HFF-Myc (cell line): ENCODE results near the gene HDAC1.

Source experiments
- DNase-seq: peaks from one replicate; pipeline ENCODE4 v3.0.0-alpha.2; 2011; ENCODE audit warnings: low read depth; ENCODE audit errors: extremely low read depth
- H3K4me3 ChIP-seq: replicated peaks from 2 replicates; pipeline ENCODE4 v1.5.1; 2011; ENCODE audit warnings: low read depth, mild to moderate bottlenecking, control low read depth, low read length
- CTCF ChIP-seq: IDR thresholded peaks from 2 replicates; pipeline ENCODE4 v1.5.1; 2012; ENCODE audit warnings: mild to moderate bottlenecking, low read depth, low read length, control low read depth; ENCODE audit errors: missing control alignments

Gene HDAC1

GRCh38 chr1:32335790-32336590, 44.1 kb downstream of the HDAC1 start, which contains the start of gene MARCKSL1:
TSS of gene MARCKSL1 (minus strand) at chr1:32336233. CDS start at chr1:32336033, 200 bp downstream.
- TF ChIP-seq CTCF: no peak
- H3K4me3 ChIP-seq: peak within 1 kb of the TSS; percentile 81
- DNase-seq: no peak

- DNase-seq: no peak
- TF ChIP-seq CTCF: no peak
- H3K4me3 ChIP-seq: peak overlapping the region; percentile 81
These were observed 44.7 kb downstream of the HDAC1 start for GRCh38 chr1:32336591-32336932.

GRCh38 chr1:32336963-32337675, 45.2 kb downstream of the HDAC1 start:
- no peak for DNase-seq
- H3K4me3 ChIP-seq: no peak overlapping the region
- no peak for TF ChIP-seq CTCF

GRCh38 chr1:32337855-32338636, 46.2 kb downstream of the HDAC1 start:
- DNase-seq: no peak
- no peak overlapping the region for H3K4me3 ChIP-seq

GRCh38 chr1:32338637-32339145, 46.8 kb downstream of the HDAC1 start:
- no peak for DNase-seq
- no peak for TF ChIP-seq CTCF
- no peak overlapping the region for H3K4me3 ChIP-seq

More at GRCh38 chr1:32337855-32338636, 46.2 kb downstream of the HDAC1 start:
- no peak for TF ChIP-seq CTCF

DNA sequence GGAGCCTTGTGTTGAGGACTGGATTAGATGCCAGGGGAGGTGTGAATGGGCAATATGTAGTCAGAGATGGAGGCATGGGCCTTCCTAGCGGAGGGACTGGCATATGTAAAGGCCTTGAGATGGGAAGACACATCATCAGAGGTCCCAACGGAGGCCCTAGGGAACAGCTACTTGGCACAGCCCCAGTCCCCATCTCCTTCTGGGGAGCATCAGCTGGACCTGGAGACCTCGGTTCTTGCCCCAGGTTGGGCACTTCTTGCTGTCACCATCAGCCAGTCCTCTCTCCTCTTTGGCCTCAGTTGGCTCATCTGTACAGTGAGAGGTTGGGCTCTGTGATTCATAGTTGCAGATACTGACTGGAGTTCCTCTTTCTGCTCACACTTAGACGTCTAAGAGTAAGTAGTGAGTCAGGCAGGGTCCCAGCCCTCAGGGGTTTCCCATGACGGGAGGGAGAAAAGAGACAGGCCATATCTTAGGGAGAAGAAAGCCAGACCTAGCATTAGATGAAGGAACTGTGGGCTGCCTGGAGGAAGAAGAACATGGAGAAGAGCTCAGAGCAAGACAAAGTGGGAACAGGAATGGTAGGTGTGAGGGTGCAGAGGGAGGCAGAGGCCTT, 47.6 kb downstream of the HDAC1 start:
- TF ChIP-seq CTCF: no peak
- no peak for DNase-seq
- H3K4me3 ChIP-seq: no peak overlapping the region
